GF-D8 (cell line): Measurements from ENCODE around the gene CD300LB.
"Not testable (repeated sequence)": the region's sequence is repeated elsewhere in the genome, so short reads cannot be mapped to it uniquely, and the experiment has no call there.

Experiments used
- DNase-seq: peaks from one replicate; lab custom pipeline; 2025; lab: John Stamatoyannopoulos, UW

CD300LB gene

GRCh38 chr17:74493331-74493833 is 37.9 kb downstream of the CD300LB start:
- peak; percentile 4 for DNase-seq

GRCh38 chr17:74491626-74492025 is 39.6 kb downstream of the CD300LB start:
- peak; percentile 12 for DNase-seq

GRCh38 chr17:74490716-74491115 is 40.6 kb downstream of the CD300LB start:
- no peak for DNase-seq

- not testable (repeated sequence) for DNase-seq
Measured at GRCh38 chr17:74488276-74488675, 43.0 kb downstream of the CD300LB start.

GRCh38 chr17:74485841-74486240 is 45.4 kb downstream of the CD300LB start:
- no peak for DNase-seq

GRCh38 chr17:74485022-74485743 is 46.1 kb downstream of the CD300LB start:
- no peak for DNase-seq

- DNase-seq: no peak
Measured at GRCh38 chr17:74484066-74484465, 47.2 kb downstream of the CD300LB start.

- DNase-seq: no peak
Measured at GRCh38 chr17:74481621-74482020, 49.7 kb downstream of the CD300LB start.

- DNase-seq: no peak
Measured at GRCh38 chr17:74480290-74480689, 51.0 kb downstream of the CD300LB start.

- DNase-seq: peak; percentile 35
Measured at GRCh38 chr17:74478420-74479100, 52.7 kb downstream of the CD300LB start.

- no peak for DNase-seq
Measured at GRCh38 chr17:74477411-74477810, 53.9 kb downstream of the CD300LB start.

GRCh38 chr17:74475189-74475588 is 56.1 kb downstream of the CD300LB start:
- no peak for DNase-seq

GRCh38 chr17:74474043-74474792 is 57.1 kb downstream of the CD300LB start:
- DNase-seq: no peak

- no peak for DNase-seq
Measured at GRCh38 chr17:74473294-74473693, 58.0 kb downstream of the CD300LB start.

GRCh38 chr17:74472890-74473289 is 58.4 kb downstream of the CD300LB start:
- DNase-seq: no peak

GRCh38 chr17:74471341-74471740 is 59.9 kb downstream of the CD300LB start:
- DNase-seq: no peak
